ENCODE results near the gene NR1H4.

Gene NR1H4

DNA sequence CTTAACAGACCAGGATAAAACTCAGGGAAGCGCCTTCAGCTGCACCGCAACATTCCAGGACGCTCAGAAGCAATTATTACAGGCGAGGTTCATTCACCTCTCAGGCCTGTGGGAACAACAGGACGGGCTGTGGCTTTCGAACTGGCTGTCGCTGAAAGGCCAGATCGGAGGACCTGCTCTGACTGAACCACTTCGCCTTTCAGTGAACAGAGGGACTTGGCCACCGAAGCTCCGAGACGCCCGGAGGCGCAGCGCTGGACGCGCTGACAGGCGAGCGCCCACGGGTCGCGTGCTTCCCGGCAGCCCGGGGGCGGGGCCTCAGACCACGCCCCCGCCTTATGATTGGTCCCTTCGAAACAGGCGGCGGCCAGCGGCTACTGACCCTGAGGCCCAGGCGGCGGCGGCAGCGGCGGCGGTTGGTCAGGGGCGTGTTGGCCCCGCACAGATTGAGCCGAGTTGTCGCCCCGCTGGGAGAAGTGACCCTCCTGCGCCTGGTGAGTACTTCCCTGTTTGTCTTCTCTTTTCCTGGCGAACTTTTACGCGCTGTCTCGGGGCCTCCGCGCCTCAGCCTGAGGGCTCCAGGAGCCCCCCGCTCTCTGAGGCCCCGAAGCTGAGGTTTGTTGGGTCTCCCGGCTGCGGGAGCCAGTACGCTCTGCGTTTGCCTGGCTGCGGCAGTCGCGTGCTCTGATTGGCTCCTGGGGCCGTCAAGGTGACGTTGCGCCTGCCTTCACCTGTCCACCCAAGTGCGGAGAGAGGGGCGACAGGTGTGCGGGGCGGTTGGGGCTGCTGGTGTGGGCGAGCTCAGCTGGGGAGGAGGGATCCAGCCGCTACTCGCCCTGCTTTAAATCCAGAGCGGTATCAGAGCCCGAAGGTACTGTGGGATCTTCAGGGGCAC lies 99.9 kb downstream of the NR1H4 start, which contains the start of gene GAS2L3:
Gene GAS2L3, plus strand, starts transcription at position 393 of the 895 bp plus-strand sequence. CDS start 21,221 bp downstream, outside the sequence.
- Histone ChIP-seq H3K27ac (ENCODE audit: low read depth, low read length, poor library complexity, severe bottlenecking) (no peak within 1 kb of the TSS), H3F3A (ENCODE audit: insufficient read depth, low read length) (no peaks in the 10 kb centered on the region), H3K9me2 (ENCODE audit: low read depth, low read length) (no peaks in the 10 kb centered on the region), H2AFZ (ENCODE audit: low read length) (peak within 1 kb of the TSS; percentile 90; the same call in 1 of the 2 replicates), H3K9me3 (ENCODE audit: low read length) (no peaks in the 10 kb centered on the region), H3K27me3 (ENCODE audit: insufficient read depth, low read length) (no peaks in the 10 kb centered on the region), H3K4me2 (ENCODE audit: low read length) (peak within 1 kb of the TSS; percentile 89), H3K4me3 (ENCODE audit: low read depth, low read length, poor library complexity, severe bottlenecking) (peak within 1 kb of the TSS; percentile 75), H4K20me1 (ENCODE audit: insufficient read depth, low read length) (no peaks in the 10 kb centered on the region), H3K79me2 (ENCODE audit: insufficient read depth, low read length) (no peaks in the 10 kb centered on the region), H3K9ac (ENCODE audit: low read length) (peak within 1 kb of the TSS; percentile 73), H3K36me3 (ENCODE audit: insufficient read depth, low read length) (no peaks in the 10 kb centered on the region), H3K4me1 (ENCODE audit: insufficient read depth, low read length, severe bottlenecking) (peaks cover 9% of the 10 kb centered on the region)
- TF ChIP-seq, protein P1, sequence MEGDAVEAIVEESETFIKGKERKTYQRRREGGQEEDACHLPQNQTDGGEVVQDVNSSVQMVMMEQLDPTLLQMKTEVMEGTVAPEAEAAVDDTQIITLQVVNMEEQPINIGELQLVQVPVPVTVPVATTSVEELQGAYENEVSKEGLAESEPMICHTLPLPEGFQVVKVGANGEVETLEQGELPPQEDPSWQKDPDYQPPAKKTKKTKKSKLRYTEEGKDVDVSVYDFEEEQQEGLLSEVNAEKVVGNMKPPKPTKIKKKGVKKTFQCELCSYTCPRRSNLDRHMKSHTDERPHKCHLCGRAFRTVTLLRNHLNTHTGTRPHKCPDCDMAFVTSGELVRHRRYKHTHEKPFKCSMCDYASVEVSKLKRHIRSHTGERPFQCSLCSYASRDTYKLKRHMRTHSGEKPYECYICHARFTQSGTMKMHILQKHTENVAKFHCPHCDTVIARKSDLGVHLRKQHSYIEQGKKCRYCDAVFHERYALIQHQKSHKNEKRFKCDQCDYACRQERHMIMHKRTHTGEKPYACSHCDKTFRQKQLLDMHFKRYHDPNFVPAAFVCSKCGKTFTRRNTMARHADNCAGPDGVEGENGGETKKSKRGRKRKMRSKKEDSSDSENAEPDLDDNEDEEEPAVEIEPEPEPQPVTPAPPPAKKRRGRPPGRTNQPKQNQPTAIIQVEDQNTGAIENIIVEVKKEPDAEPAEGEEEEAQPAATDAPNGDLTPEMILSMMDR (IDR thresholded peaks at IDR 0.05; ENCODE audit: low read length): no peak
- TF ChIP-seq EZH2 (IDR thresholded peaks at IDR 0.05; ENCODE audit: borderline replicate concordance, low read length): no peak

DNA sequence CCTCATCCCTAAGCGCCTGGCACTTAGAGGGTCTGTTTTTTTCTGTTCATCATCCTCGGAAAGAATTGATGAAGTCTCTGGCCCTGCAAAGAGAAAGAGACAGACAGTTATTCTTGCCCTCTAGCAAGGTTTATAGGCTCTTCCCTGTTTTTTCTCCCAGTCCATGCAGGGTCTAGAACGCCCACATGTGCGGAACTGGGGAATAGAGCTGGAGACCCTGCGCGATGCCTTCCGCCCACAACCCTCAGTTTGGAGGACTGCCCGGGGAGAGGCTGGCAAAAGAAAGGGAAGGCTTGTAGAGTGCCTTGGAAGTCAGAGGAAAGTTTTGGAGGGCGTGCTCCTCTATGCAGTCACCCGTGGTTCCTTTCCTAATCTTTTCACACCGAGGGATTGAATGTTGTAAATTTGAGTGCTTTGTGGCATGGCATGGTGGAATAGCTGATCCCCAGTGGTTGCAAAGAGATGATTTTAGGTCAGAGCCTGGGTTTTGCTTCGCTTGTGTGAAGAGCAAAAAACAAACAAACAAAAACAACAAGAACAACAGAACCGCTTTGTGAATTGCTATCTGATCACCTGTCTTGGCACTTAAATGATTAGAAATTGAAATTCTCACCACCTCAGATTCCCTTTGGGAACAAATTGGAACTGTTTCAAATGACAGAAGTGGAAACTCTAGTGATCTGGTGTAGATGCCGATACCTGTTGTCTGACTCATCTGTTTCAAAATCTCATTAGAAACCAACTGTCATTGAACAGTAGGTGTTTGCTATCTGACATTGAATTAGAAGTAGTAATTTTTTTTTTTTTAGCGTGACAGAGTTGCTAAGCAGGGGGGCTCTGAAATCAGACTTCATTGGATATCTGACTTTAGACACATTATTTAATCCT lies 100.8 kb downstream of the NR1H4 start:
- Histone ChIP-seq H3K9ac (ENCODE audit: low read length) (no peak overlapping the region; the same call in 1 of the 2 replicates), H3F3A (ENCODE audit: insufficient read depth, low read length) (no peaks in the 10 kb centered on the region), H3K9me3 (ENCODE audit: low read length) (no peaks in the 10 kb centered on the region), H3K27me3 (ENCODE audit: insufficient read depth, low read length) (no peaks in the 10 kb centered on the region), H3K9me2 (ENCODE audit: low read depth, low read length) (no peaks in the 10 kb centered on the region), H3K4me2 (ENCODE audit: low read length) (peak overlapping the region; percentile 89), H3K27ac (ENCODE audit: low read depth, low read length, poor library complexity, severe bottlenecking) (no peak overlapping the region), H2AFZ (ENCODE audit: low read length) (no peak overlapping the region), H3K4me1 (ENCODE audit: insufficient read depth, low read length, severe bottlenecking) (peaks cover 9% of the 10 kb centered on the region), H3K36me3 (ENCODE audit: insufficient read depth, low read length) (no peaks in the 10 kb centered on the region), H3K79me2 (ENCODE audit: insufficient read depth, low read length) (no peaks in the 10 kb centered on the region), H3K4me3 (ENCODE audit: low read depth, low read length, poor library complexity, severe bottlenecking) (peak overlapping the region; percentile 75), H4K20me1 (ENCODE audit: insufficient read depth, low read length) (no peaks in the 10 kb centered on the region)
- TF ChIP-seq EZH2 (IDR thresholded peaks at IDR 0.05; ENCODE audit: borderline replicate concordance, low read length): no peak
- TF ChIP-seq, protein P1 (IDR thresholded peaks at IDR 0.05; ENCODE audit: low read length): no peak

DNA sequence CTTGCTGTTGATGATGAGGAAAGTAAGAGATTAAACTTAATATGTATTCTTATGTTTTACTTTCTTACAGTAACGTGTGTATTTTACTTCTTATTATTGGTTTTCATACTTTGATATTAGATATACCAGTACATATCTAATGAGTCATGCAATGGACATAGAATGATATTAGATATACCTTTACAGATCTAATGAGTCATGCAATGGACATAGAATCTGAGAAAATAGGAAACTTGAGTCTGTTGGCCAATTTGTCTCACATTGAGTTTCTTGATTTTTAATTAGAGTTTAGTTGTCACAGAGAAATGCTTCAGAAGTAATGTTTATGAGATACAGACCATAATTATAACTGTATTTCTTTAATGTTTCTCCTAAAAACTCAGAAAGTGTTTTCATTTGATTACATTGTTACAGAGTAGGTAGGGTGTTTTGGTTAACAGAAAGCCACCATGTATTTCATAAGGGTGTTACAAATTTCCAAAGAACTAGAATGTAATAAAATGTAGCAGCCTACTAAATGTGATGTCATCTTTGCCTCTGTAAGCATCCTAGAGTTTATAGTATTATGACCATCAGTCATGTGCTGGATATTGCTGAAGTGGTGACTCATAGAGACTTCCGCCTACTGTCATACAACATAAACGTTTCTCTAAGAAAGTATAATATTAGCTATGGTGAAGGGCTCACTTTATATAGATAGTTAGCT lies 102.8 kb downstream of the NR1H4 start:
- no peaks in the 10 kb centered on the region for H4K20me1 ChIP-seq (ENCODE audit: insufficient read depth, low read length)
- H3K27me3 ChIP-seq (ENCODE audit: insufficient read depth, low read length): no peaks in the 10 kb centered on the region
- no peaks in the 10 kb centered on the region for H3K9me3 ChIP-seq (ENCODE audit: low read length)
- H3K27ac ChIP-seq (ENCODE audit: low read depth, low read length, poor library complexity, severe bottlenecking): no peak overlapping the region
- no peaks in the 10 kb centered on the region for H3K36me3 ChIP-seq (ENCODE audit: insufficient read depth, low read length)
- TF ChIP-seq, protein P1 (IDR thresholded peaks at IDR 0.05; ENCODE audit: low read length): no peak
- no peak for TF ChIP-seq EZH2 (IDR thresholded peaks at IDR 0.05; ENCODE audit: borderline replicate concordance, low read length)
- no peaks in the 10 kb centered on the region for H3F3A ChIP-seq (ENCODE audit: insufficient read depth, low read length)
- no peaks in the 10 kb centered on the region for H3K79me2 ChIP-seq (ENCODE audit: insufficient read depth, low read length)
- H3K4me2 ChIP-seq (ENCODE audit: low read length): no peak overlapping the region
- peaks cover 9% of the 10 kb centered on the region for H3K4me1 ChIP-seq (ENCODE audit: insufficient read depth, low read length, severe bottlenecking)
- H3K9me2 ChIP-seq (ENCODE audit: low read depth, low read length): no peaks in the 10 kb centered on the region
- no peak overlapping the region for H2AFZ ChIP-seq (ENCODE audit: low read length)
- H3K9ac ChIP-seq (ENCODE audit: low read length): no peak overlapping the region
- no peak overlapping the region for H3K4me3 ChIP-seq (ENCODE audit: low read depth, low read length, poor library complexity, severe bottlenecking)
